SK-N-SH (cell line): ENCODE measurements around the gene UTP4. TPM values are rescaled to one million over a fixed set of nuclear protein-coding genes. Genes with fewer than 3 reads are reported as not detected.

ENCODE experiments used
- CTCF ChIA-PET: fragments of 300-600, 350-600 bp; formaldehyde crosslinking; extraction: SDS; loops from one replicate; lab custom pipeline; 2021; lab: Yijun Ruan, JAX
- POLR2A ChIA-PET: fragments of 350-600 bp; sonication (Branson Sonifier 250); formaldehyde crosslinking; extraction: SDS; loops from one replicate; lab custom pipeline; 2020; ENCODE audit warnings: antibody characterized with exemption, inconsistent platforms; lab: Yijun Ruan, JAX
- DNase-seq: peaks from one replicate; pipeline ENCODE4 v3.0.0; 2012
- H2AFZ ChIP-seq: fragments of 200-600 bp; sonication (generic); 2 replicates; pipeline ENCODE4 v1.8.1; 2016; ENCODE audit warnings: antibody characterized with exemption, mild to moderate bottlenecking, low read depth
- H3F3A ChIP-seq: fragments of 200-600 bp; sonication (generic); replicated peaks from 2 replicates; pipeline ENCODE3; 2016; ENCODE audit warnings: antibody characterized with exemption, mild to moderate bottlenecking; ENCODE audit not compliant: insufficient read depth
- H3K27ac ChIP-seq, 2 experiments: fragments of 200-500 bp in 1 of 2; fragments of 200-600 bp in 1 of 2; sonication (Bioruptor generic) in 1 of 2; sonication (generic), shearing (Covaris generic) in 1 of 2; 2 replicates each; pipeline versions ENCODE4 v1.5.1 to v1.6.1; 2014 to 2016; ENCODE audit warnings: low read depth in 2 of 2, inconsistent platforms in 1 of 2, low read length in 1 of 2, mild to moderate bottlenecking in 1 of 2, mixed read lengths in 1 of 2
- H3K27me3 ChIP-seq: fragments of 200-600 bp; sonication (generic), shearing (Covaris generic); 2 replicates; pipeline ENCODE4 v1.6.1; 2016; ENCODE audit warnings: mixed run types; ENCODE audit not compliant: insufficient read depth
- H3K36me3 ChIP-seq, 2 experiments: fragments of 200-500 bp in 1 of 2; fragments of 200-600 bp in 1 of 2; sonication (Bioruptor generic) in 1 of 2; sonication (generic) in 1 of 2; replicated peaks in 1 of 2; 2 replicates each; pipeline versions ENCODE3 to v1.5.1; 2014 to 2016; ENCODE audit warnings: low read length in 1 of 2, mild to moderate bottlenecking in 1 of 2; ENCODE audit not compliant: insufficient read depth in 2 of 2, control insufficient read depth in 1 of 2
- H3K4me1 ChIP-seq, 2 experiments: fragments of 200-500 bp in 1 of 2; fragments of 200-600 bp in 1 of 2; sonication (Bioruptor generic) in 1 of 2; sonication (generic), shearing (Covaris generic) in 1 of 2; 2 replicates each; pipeline versions ENCODE4 v1.5.1 to v1.6.1; 2014 to 2016; ENCODE audit warnings: low read depth in 1 of 2, low read length in 1 of 2, mixed run types in 1 of 2; ENCODE audit not compliant: insufficient read depth in 2 of 2, control insufficient read depth in 1 of 2
- H3K4me2 ChIP-seq: fragments of 200-600 bp; sonication (generic), shearing (Covaris generic); 2 replicates; pipeline ENCODE4 v1.6.1; 2017; ENCODE audit warnings: mixed run types
- H3K4me3 ChIP-seq, 2 experiments: fragments of 200-500 bp in 1 of 2; fragments of 200-600 bp in 1 of 2; sonication (Bioruptor generic) in 1 of 2; sonication (generic), shearing (Covaris generic) in 1 of 2; 2 replicates each; pipeline versions ENCODE4 v1.5.1 to v1.8.1; 2014 to 2016; ENCODE audit warnings: low read depth in 2 of 2, inconsistent platforms in 1 of 2, low read length in 1 of 2, mild to moderate bottlenecking in 1 of 2, mixed read lengths in 1 of 2, moderate library complexity in 1 of 2
- H3K79me2 ChIP-seq: fragments of 200-600 bp; sonication (generic); 2 replicates; pipeline ENCODE4 v1.8.1; 2017; ENCODE audit warnings: mild to moderate bottlenecking; ENCODE audit not compliant: insufficient read depth
- H3K9ac ChIP-seq: fragments of 200-600 bp; sonication (generic); 2 replicates; pipeline ENCODE4 v1.6.1; 2017; ENCODE audit warnings: mixed run types
- H3K9me2 ChIP-seq: fragments of 200-600 bp; sonication (generic); 2 replicates; pipeline ENCODE4 v1.6.1; 2017; ENCODE audit warnings: mixed run types
- H3K9me3 ChIP-seq: fragments of 200-600 bp; sonication (generic); 2 replicates; pipeline ENCODE4 v1.6.1; 2017; ENCODE audit warnings: mixed run types, mild to moderate bottlenecking, moderate library complexity
- H4K20me1 ChIP-seq: fragments of 200-600 bp; sonication (generic); 2 replicates; pipeline ENCODE4 v1.6.1; 2017; ENCODE audit warnings: mild to moderate bottlenecking, mixed run types; ENCODE audit not compliant: insufficient read depth
- ELF1 ChIP-seq: IDR thresholded peaks from 2 replicates; pipeline ENCODE4 v1.4.0; 2012
- EZH2phosphoT487 ChIP-seq: fragments of 200-600 bp; sonication (generic); IDR thresholded peaks from 2 replicates; pipeline ENCODE4 v1.6.1; 2017; ENCODE audit warnings: low read depth, mixed run types, mild to moderate bottlenecking, antibody characterized with exemption, moderate library complexity, borderline replicate concordance
- FOXM1 ChIP-seq: IDR thresholded peaks from 2 replicates; pipeline ENCODE4 v1.4.0; 2012; ENCODE audit warnings: low read depth, mild to moderate bottlenecking
- GABPA ChIP-seq: IDR thresholded peaks from 2 replicates; pipeline ENCODE4 v1.4.0; 2012; ENCODE audit warnings: low read depth, mild to moderate bottlenecking
- MEF2A ChIP-seq: IDR thresholded peaks from 2 replicates; pipeline ENCODE4 v1.4.0; 2012; ENCODE audit warnings: low read depth, borderline replicate concordance
- NFIC ChIP-seq: IDR thresholded peaks from 2 replicates; pipeline ENCODE4 v1.4.0; 2012; ENCODE audit warnings: borderline replicate concordance
- NRF1 ChIP-seq: IDR thresholded peaks from 2 replicates; pipeline ENCODE4 v1.6.1; 2012; ENCODE audit warnings: low read depth, mild to moderate bottlenecking, low read length
- RAD21 ChIP-seq: IDR thresholded peaks from 2 replicates; pipeline ENCODE4 v1.6.1; 2012; ENCODE audit warnings: mild to moderate bottlenecking, low read length
- RXRA ChIP-seq: IDR thresholded peaks from 2 replicates; pipeline ENCODE4 v1.4.0; 2012; ENCODE audit warnings: low read depth, mild to moderate bottlenecking, borderline replicate concordance
- SMC3 ChIP-seq: IDR thresholded peaks from 2 replicates; pipeline ENCODE4 v1.6.1; 2012; ENCODE audit warnings: low read depth, low read length, improper control_type of control experiment
- TEAD4 ChIP-seq: IDR thresholded peaks from 2 replicates; pipeline ENCODE4 v1.4.0; 2012; ENCODE audit warnings: mild to moderate bottlenecking, borderline replicate concordance; ENCODE audit not compliant: insufficient read depth
- WGBS: methylation state at CpG from one replicate; pipeline ENCODE4 v1.1.6; 2017; ENCODE audit warnings: low lambda C conversion rate; 5-methylcytosine and 5-hydroxymethylcytosine counted together
- polyA plus RNA-seq, 3 experiments: library from polyadenylated mRNA; depleted of rRNA; stranded (reverse); fragments of >200 nt; gene quantifications; 2 replicates each; pipeline ENCODE4 v1.2.3, GENCODE V29; 2012
- TF ChIP-seq, protein P1 (sequence below): IDR thresholded peaks from 2 replicates; pipeline ENCODE4 v1.4.0; 2012; ENCODE audit warnings: low read depth
- TF ChIP-seq, protein P2 (sequence below): fragments of 200-600 bp; sonication (generic); IDR thresholded peaks from 2 replicates; pipeline ENCODE4 v1.6.1; 2017; ENCODE audit warnings: antibody characterized with exemption, mild to moderate bottlenecking, moderate library complexity
- TF ChIP-seq, protein P3 (sequence below): fragments of 150-350 bp; IDR thresholded peaks from 2 replicates; pipeline ENCODE4 v1.6.1; 2017; ENCODE audit warnings: antibody characterized with exemption, low read length, low read depth, borderline replicate concordance
- TF ChIP-seq, protein P4 (sequence below): IDR thresholded peaks from 2 replicates; pipeline ENCODE4; 2012

The UTP4 gene
- polyA plus RNA-seq, 1 of the 3 experiments (the other 2 are of a cell fraction) = 66.5 TPM

DNA sequence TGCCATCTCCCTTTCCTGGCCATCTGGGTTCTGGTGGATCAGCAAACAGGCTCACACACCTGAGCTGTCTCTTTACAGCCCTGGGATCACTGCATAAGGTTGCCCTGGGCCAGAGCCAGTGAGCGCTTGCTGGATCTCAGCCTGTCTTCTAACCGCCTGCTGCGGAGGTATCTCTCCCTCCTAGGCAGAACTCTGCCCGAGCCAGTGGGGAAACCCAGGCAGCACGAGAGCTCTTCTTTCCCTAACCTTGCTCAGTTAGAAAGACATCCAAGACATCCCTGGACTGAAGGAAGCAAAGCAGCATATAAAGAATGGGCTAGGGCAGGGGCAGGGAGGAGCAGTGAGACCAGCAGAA is 20.6 kb upstream of the UTP4 start:
- POLR2A ChIA-PET = no interaction called here
- 98% methylated on average over 5 of the region's 5 CpGs for WGBS
- H4K20me1 ChIP-seq = 0 out of 2 replicates have a peak, but pooled peaks cover 8% of the 10 kb centered on the region

DNA sequence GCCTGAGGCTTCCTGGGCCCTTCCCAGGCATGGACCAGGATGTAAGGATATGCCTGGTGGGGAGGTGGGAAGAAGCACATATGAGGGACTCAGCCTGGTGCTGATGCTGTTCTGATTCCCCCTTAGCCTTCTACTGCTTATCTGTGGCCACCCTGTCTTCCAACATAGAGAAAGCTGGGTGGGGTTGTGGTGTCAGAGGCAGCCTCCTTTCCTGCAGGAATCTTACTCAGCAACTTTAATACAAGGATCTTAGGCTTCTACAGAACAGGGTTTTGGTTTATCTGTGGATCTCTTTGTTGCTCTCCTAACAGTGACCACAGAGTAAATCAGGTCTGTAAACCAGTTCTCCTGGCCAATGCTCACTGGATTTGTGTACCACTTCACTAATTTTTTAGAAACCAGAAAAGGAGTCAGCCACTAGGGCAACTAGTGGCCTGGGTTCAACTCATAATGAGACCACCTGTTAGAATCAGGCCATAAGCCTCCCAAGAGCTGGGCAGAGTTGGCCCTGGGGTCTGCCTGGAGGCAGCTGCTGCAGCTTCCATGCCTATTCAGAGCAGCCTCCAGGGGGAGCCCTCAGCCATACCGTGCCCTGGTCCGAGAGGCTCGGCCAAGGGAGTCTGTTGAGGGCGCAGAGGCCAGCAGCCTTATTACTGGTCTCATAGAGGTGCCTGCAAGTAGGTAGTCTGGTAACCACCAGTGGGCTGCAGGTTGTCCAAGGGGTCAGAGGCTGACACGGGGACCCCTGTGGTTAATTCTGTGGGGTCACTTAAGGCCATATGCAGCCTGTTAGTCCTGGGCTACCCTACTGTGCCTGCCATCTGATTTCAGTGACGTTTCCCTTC is 19.9 kb upstream of the UTP4 start:
- Histone ChIP-seq H3K79me2 (no peaks in the 10 kb centered on the region), H3K4me1 (no peaks in the 10 kb centered on the region; a peak in 1 of 4 replicates), H3K4me3 (no peak overlapping the region; a peak in 1 of 4 replicates), H3K9ac (no peak overlapping the region), H3K9me2 (no peaks in the 10 kb centered on the region), H4K20me1 (0 out of 2 replicates have a peak, but pooled peaks cover 8% of the 10 kb centered on the region), H3K36me3 (peaks cover 9 to 57% of the 10 kb centered on the region in 2 experiments), H3K9me3 (no peaks in the 10 kb centered on the region), H3K27me3 (no peaks in the 10 kb centered on the region), H3F3A (peaks cover 3% of the 10 kb centered on the region), H3K4me2 (no peak overlapping the region), H2AFZ (no peak overlapping the region), H3K27ac (no peak overlapping the region)
- CTCF ChIA-PET = interaction anchor here (0.6 to 7.3 kb wide), 19 partner anchors 7 to 584 kb away, joined by 3 to 62 read pairs (median 3); partner anchors contain the start of genes HAS3 and TANGO6
- DNase-seq = peak; percentile 82
- POLR2A ChIA-PET = no interaction called here
- 53% methylated on average over 2 of the region's 6 CpGs for WGBS
- TF ChIP-seq, protein P1, sequence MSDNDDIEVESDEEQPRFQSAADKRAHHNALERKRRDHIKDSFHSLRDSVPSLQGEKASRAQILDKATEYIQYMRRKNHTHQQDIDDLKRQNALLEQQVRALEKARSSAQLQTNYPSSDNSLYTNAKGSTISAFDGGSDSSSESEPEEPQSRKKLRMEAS = no peak
- TF ChIP-seq RAD21 (peak; percentile 52), EZH2phosphoT487 (no peak), FOXM1 (no peak), GABPA (no peak), SMC3 (peak; percentile 46; the same call in 1 of the 2 replicates), MEF2A (no peak), RXRA (no peak)
- TF ChIP-seq, protein P2, sequence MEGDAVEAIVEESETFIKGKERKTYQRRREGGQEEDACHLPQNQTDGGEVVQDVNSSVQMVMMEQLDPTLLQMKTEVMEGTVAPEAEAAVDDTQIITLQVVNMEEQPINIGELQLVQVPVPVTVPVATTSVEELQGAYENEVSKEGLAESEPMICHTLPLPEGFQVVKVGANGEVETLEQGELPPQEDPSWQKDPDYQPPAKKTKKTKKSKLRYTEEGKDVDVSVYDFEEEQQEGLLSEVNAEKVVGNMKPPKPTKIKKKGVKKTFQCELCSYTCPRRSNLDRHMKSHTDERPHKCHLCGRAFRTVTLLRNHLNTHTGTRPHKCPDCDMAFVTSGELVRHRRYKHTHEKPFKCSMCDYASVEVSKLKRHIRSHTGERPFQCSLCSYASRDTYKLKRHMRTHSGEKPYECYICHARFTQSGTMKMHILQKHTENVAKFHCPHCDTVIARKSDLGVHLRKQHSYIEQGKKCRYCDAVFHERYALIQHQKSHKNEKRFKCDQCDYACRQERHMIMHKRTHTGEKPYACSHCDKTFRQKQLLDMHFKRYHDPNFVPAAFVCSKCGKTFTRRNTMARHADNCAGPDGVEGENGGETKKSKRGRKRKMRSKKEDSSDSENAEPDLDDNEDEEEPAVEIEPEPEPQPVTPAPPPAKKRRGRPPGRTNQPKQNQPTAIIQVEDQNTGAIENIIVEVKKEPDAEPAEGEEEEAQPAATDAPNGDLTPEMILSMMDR = peak; percentile 74

More for the DNA sequence above, 20.6 kb upstream of the UTP4 start:
- peaks cover 4 to 51% of the 10 kb centered on the region in 2 experiments for H3K36me3 ChIP-seq
- H3K4me3 ChIP-seq = no peak overlapping the region
- no peaks in the 10 kb centered on the region for H3K9me3 ChIP-seq
- H3K27me3 ChIP-seq = no peaks in the 10 kb centered on the region
- H3K9ac ChIP-seq = no peak overlapping the region
- peaks cover 3% of the 10 kb centered on the region in 2 experiments; a peak in 1 of 4 replicates for H3K4me1 ChIP-seq
- TF ChIP-seq TEAD4 = no peak
- TF ChIP-seq, protein P3, sequence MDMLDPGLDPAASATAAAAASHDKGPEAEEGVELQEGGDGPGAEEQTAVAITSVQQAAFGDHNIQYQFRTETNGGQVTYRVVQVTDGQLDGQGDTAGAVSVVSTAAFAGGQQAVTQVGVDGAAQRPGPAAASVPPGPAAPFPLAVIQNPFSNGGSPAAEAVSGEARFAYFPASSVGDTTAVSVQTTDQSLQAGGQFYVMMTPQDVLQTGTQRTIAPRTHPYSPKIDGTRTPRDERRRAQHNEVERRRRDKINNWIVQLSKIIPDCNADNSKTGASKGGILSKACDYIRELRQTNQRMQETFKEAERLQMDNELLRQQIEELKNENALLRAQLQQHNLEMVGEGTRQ = no peak
- TF ChIP-seq ELF1 = no peak
- TF ChIP-seq, protein P4, sequence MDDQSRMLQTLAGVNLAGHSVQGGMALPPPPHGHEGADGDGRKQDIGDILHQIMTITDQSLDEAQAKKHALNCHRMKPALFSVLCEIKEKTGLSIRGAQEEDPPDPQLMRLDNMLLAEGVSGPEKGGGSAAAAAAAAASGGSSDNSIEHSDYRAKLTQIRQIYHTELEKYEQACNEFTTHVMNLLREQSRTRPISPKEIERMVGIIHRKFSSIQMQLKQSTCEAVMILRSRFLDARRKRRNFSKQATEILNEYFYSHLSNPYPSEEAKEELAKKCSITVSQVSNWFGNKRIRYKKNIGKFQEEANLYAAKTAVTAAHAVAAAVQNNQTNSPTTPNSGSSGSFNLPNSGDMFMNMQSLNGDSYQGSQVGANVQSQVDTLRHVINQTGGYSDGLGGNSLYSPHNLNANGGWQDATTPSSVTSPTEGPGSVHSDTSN = no peak
- no peak for TF ChIP-seq NFIC
- TF ChIP-seq NRF1 = no peak
- H3F3A ChIP-seq = peaks cover 3% of the 10 kb centered on the region
- H3K9me2 ChIP-seq = no peaks in the 10 kb centered on the region
- no peak overlapping the region for H3K27ac ChIP-seq
- no peak for DNase-seq
- CTCF ChIA-PET = interaction anchor here (0.8 to 7.3 kb wide), 12 partner anchors 9 to 583 kb away, joined by 3 to 62 read pairs (median 5); partner anchors contain the start of gene TANGO6
- no peak overlapping the region for H2AFZ ChIP-seq
- H3K4me2 ChIP-seq = no peak overlapping the region
- no peaks in the 10 kb centered on the region for H3K79me2 ChIP-seq
